Suprapubic skin (tissue), 4 donors: ENCODE results near the gene GNAS-AS1. TPM values are rescaled to one million over a fixed set of nuclear protein-coding genes. Genes with fewer than 3 reads are reported as not detected.
"Not testable (repeated sequence)": the region's sequence is repeated elsewhere in the genome, so short reads cannot be mapped to it uniquely, and the experiment has no call there.

Source experiments
- DNase-seq, 2 donors: peaks; one replicate each; pipeline ENCODE4 v3.0.0-alpha.2; 2019; ENCODE audit warnings: low spot score in 2 of 2
- H3K27ac ChIP-seq: fragments of 200-600 bp; sonication (generic); one replicate; pipeline ENCODE4 v1.5.1; 2019
- H3K27me3 ChIP-seq: fragments of 200-600 bp; sonication (generic); one replicate; pipeline ENCODE4 v1.5.1; 2019
- H3K36me3 ChIP-seq: fragments of 200-600 bp; sonication (generic); one replicate; pipeline ENCODE4 v1.5.1; 2019
- H3K4me1 ChIP-seq: fragments of 200-600 bp; sonication (generic); one replicate; pipeline ENCODE4 v1.5.1; 2019
- H3K4me3 ChIP-seq: fragments of 200-600 bp; sonication (generic); one replicate; pipeline ENCODE4 v1.5.1; 2019; ENCODE audit warnings: mild to moderate bottlenecking
- H3K9me3 ChIP-seq: fragments of 200-600 bp; sonication (generic); one replicate; pipeline ENCODE4 v1.5.1; 2019
- CTCF ChIP-seq, 2 donors: fragments of 200-600 bp in 1 of 2; fragments of 450-650 bp in 1 of 2; sonication (generic) in 1 of 2; IDR thresholded peaks; one replicate each; pipeline ENCODE4 v1.5.1; 2016 to 2019; ENCODE audit warnings: antibody characterized with exemption in 2 of 2, mild to moderate bottlenecking in 1 of 2, moderate library complexity in 1 of 2
- EP300 ChIP-seq: sonication (generic); formaldehyde crosslinking; IDR thresholded peaks from one replicate; pipeline ENCODE4 v1.6.1; 2017; ENCODE audit warnings: antibody characterized with exemption
- POLR2A ChIP-seq, 2 donors: fragments of 450-650 bp; IDR thresholded peaks; one replicate each; pipeline ENCODE4 v1.6.1; 2017; ENCODE audit warnings: antibody characterized with exemption in 2 of 2, mild to moderate bottlenecking in 2 of 2, moderate library complexity in 2 of 2
- POLR2AphosphoS5 ChIP-seq, 3 donors: sonication (generic); formaldehyde crosslinking; IDR thresholded peaks; one replicate each; pipeline ENCODE4 v1.6.1; 2017; ENCODE audit warnings: antibody characterized with exemption in 3 of 3
- WGBS: methylation state at CpG from one replicate; pipeline ENCODE4 v1.1.5; 2018; 5-methylcytosine and 5-hydroxymethylcytosine counted together
- total RNA-seq, 4 donors: library from RNA; depleted of rRNA; stranded (reverse); fragments of >200 nt; gene quantifications; one replicate each; pipeline ENCODE4 v1.1.0, GENCODE V29; 2016

GNAS-AS1 gene
- total RNA-seq, 4 donors from 2014 or later = not detected

GRCh38 chr20:58836616-58837204 is 14.0 kb downstream of the GNAS-AS1 start:
- Histone ChIP-seq H3K4me3 (no peak overlapping the region), H3K27me3 (peaks cover 33% of the 10 kb centered on the region), H3K27ac (no peak overlapping the region), H3K36me3 (no peaks in the 10 kb centered on the region), H3K9me3 (no peaks in the 10 kb centered on the region), H3K4me1 (peaks cover 13% of the 10 kb centered on the region)
- DNase-seq = no peak
- 70% methylated on average over 10 of the region's 10 CpGs for WGBS
- TF ChIP-seq POLR2AphosphoS5 (IDR thresholded peaks at IDR 0.05) (no peak), POLR2A (IDR thresholded peaks at IDR 0.05) (no peak), EP300 (no peak), CTCF (IDR thresholded peaks at IDR 0.05) (no peak)

GRCh38 chr20:58835231-58835630 is 15.5 kb downstream of the GNAS-AS1 start:
- no peak overlapping the region for H3K27ac ChIP-seq
- TF ChIP-seq POLR2A (IDR thresholded peaks at IDR 0.05) (no peak), CTCF (IDR thresholded peaks at IDR 0.05) (no peak), POLR2AphosphoS5 (IDR thresholded peaks at IDR 0.05) (no peak), EP300 (no peak)
- H3K36me3 ChIP-seq = no peaks in the 10 kb centered on the region
- peaks cover 18% of the 10 kb centered on the region for H3K27me3 ChIP-seq
- 57% methylated on average over 2 of the region's 2 CpGs for WGBS
- H3K9me3 ChIP-seq = no peaks in the 10 kb centered on the region
- DNase-seq = no peak
- H3K4me1 ChIP-seq = peaks cover 10% of the 10 kb centered on the region
- no peak overlapping the region for H3K4me3 ChIP-seq

- Histone ChIP-seq H3K4me1 (no peaks in the 10 kb centered on the region), H3K4me3 (no peak overlapping the region), H3K27me3 (peaks cover 5% of the 10 kb centered on the region), H3K9me3 (no peaks in the 10 kb centered on the region), H3K36me3 (no peaks in the 10 kb centered on the region), H3K27ac (no peak overlapping the region)
- TF ChIP-seq POLR2AphosphoS5 (IDR thresholded peaks at IDR 0.05) = no peak
- TF ChIP-seq CTCF (IDR thresholded peaks at IDR 0.05) = no peak
- no peak for TF ChIP-seq POLR2A (IDR thresholded peaks at IDR 0.05)
- no peak for TF ChIP-seq EP300
- no peak for DNase-seq
- WGBS = 83% methylated on average over 10 of the region's 10 CpGs
Observed at GRCh38 chr20:58833921-58834320, 16.8 kb downstream of the GNAS-AS1 start.

GRCh38 chr20:58832457-58832856 is 18.2 kb downstream of the GNAS-AS1 start:
- H3K27me3 ChIP-seq = peaks cover 4% of the 10 kb centered on the region
- H3K4me1 ChIP-seq = no peaks in the 10 kb centered on the region
- WGBS = 74% methylated on average over 4 of the region's 4 CpGs
- TF ChIP-seq POLR2A (IDR thresholded peaks at IDR 0.05) (no peak), CTCF (IDR thresholded peaks at IDR 0.05) (no peak), POLR2AphosphoS5 (IDR thresholded peaks at IDR 0.05) (no peak), EP300 (no peak)
- no peak overlapping the region for H3K4me3 ChIP-seq
- DNase-seq = no peak
- no peaks in the 10 kb centered on the region for H3K9me3 ChIP-seq
- no peak overlapping the region for H3K27ac ChIP-seq
- H3K36me3 ChIP-seq = no peaks in the 10 kb centered on the region

GRCh38 chr20:58829531-58829941 is 21.2 kb downstream of the GNAS-AS1 start:
- no peaks in the 10 kb centered on the region for H3K9me3 ChIP-seq
- DNase-seq = no peak
- 44% methylated on average over 6 of the region's 6 CpGs for WGBS
- no peak overlapping the region for H3K27ac ChIP-seq
- no peak for TF ChIP-seq EP300
- no peaks in the 10 kb centered on the region for H3K36me3 ChIP-seq
- H3K4me1 ChIP-seq = no peaks in the 10 kb centered on the region
- H3K27me3 ChIP-seq = no peaks in the 10 kb centered on the region
- no peak overlapping the region for H3K4me3 ChIP-seq

GRCh38 chr20:58828804-58829203 is 21.9 kb downstream of the GNAS-AS1 start:
- H3K36me3 ChIP-seq, H3K4me1 ChIP-seq, DNase-seq, H3K4me3 ChIP-seq, H3K9me3 ChIP-seq, H3K27me3 ChIP-seq, H3K27ac ChIP-seq: not testable (repeated sequence)
- WGBS = 80% methylated on average over 3 of the region's 5 CpGs
